ENCODE results near the gene PODNL1. TPM values are rescaled to one million over a fixed set of nuclear protein-coding genes. Genes with fewer than 3 reads are reported as not detected.

Gene PODNL1
- total and polyA plus RNA-seq, 2 of the 8 experiments (the other 6 are each of a cell fraction or from before 2014, with no cell fraction given) = 1.0 to 1.5 TPM

GRCh38 chr19:13934785-13935109 lies 3.5 kb downstream of the PODNL1 start:
- peaks cover 0 to 9% (median 0%) of the 10 kb centered on the region in 4 experiments; a peak in 2 of 8 replicates for H3K36me3 ChIP-seq (ENCODE audit: control insufficient read depth in 2 of 4, insufficient read depth in 4 of 4, low read length in 3 of 4)
- no peak overlapping the region for H3K4me3 ChIP-seq (ENCODE audit: extremely low read depth in 1 of 4, insufficient read depth in 2 of 4, low read depth in 3 of 4, low read length in 4 of 4)
- no peak overlapping the region for H3K56ac ChIP-seq (replicated peaks; ENCODE audit: insufficient read length, low read depth, low read length)
- no peak for FAIRE-seq
- H3K79me1 ChIP-seq (ENCODE audit: low read depth, low read length) = peaks cover 3% of the 10 kb centered on the region; the same call in 1 of the 2 replicates
- no peaks in the 10 kb centered on the region for H3K79me2 ChIP-seq (ENCODE audit: control insufficient read depth in 1 of 2, insufficient read depth in 2 of 2, low read length in 2 of 2)
- POLR2A ChIA-PET (ENCODE audit: partially characterized antibody) = interaction anchor here (1.1 to 5.4 kb wide), 5 partner anchors 11 to 53 kb away, joined by 3 to 39 read pairs (median 6); partner anchors contain the start of gene DCAF15
- H2BK15ac ChIP-seq (ENCODE audit: low read length) = peak overlapping the region; percentile 23; the same call in 1 of the 2 replicates
- no peak overlapping the region for H3K27ac ChIP-seq (ENCODE audit: low read depth, low read length)
- peaks cover 14% of the 10 kb centered on the region; the same call in 1 of the 2 replicates for H3K23me2 ChIP-seq (ENCODE audit: low read depth, low read length)
- H3K18ac ChIP-seq (ENCODE audit: extremely low read depth, low read length) = no peak overlapping the region
- H3K4me1 ChIP-seq (replicated peaks in 1 of 4; ENCODE audit: control insufficient read depth in 3 of 4, insufficient read depth in 4 of 4, low read length in 3 of 4) = peaks cover 3 to 40% (median 19%) of the 10 kb centered on the region in 4 experiments
- no peak for DNase-seq (ENCODE audit: low read depth in 1 of 2, low spot score in 2 of 2)
- no peak overlapping the region for H4K5ac ChIP-seq (ENCODE audit: insufficient read length, low read depth, low read length)
- H3K9ac ChIP-seq (replicated peaks in 1 of 4; ENCODE audit: extremely low read depth in 1 of 4, low read depth in 3 of 4, low read length in 3 of 4) = peak overlapping the region in 1 of 4 experiments; percentile 25; a peak in 1 of 7 replicates
- H2BK5ac ChIP-seq (ENCODE audit: low read depth, low read length) = 0 out of 2 replicates have a peak overlapping the region, but pooled peaks have one; percentile 15
- peak overlapping the region; percentile 28; the same call in 1 of the 2 replicates for H2AK5ac ChIP-seq (ENCODE audit: low read depth, low read length)
- H3K23ac ChIP-seq (ENCODE audit: insufficient read length) = peak overlapping the region; percentile 2
- peaks cover 0 to 6% of the 10 kb centered on the region in 2 experiments for H4K20me1 ChIP-seq (replicated peaks in 1 of 2; ENCODE audit: control insufficient read depth in 1 of 2, insufficient read depth in 2 of 2, low read length in 2 of 2)
- H3K27me3 ChIP-seq (replicated peaks in 1 of 4; ENCODE audit: control insufficient read depth in 3 of 4, extremely low read depth in 1 of 4, insufficient read depth in 3 of 4, low read length in 3 of 4) = peaks cover 0 to 2% (median 0%) of the 10 kb centered on the region in 4 experiments; a peak in 1 of 7 replicates
- H2BK20ac ChIP-seq (ENCODE audit: low read length) = no peak overlapping the region
- no peak overlapping the region for H2BK120ac ChIP-seq (replicated peaks; ENCODE audit: low read depth, low read length)
- H4K91ac ChIP-seq (replicated peaks; ENCODE audit: insufficient read length, low read length) = no peak overlapping the region
- H2AFZ ChIP-seq (ENCODE audit: low read length) = no peak overlapping the region
- TF ChIP-seq KDM1A (IDR thresholded peaks at IDR 0.05; ENCODE audit: borderline replicate concordance, low read length) (no peak), KDM5A (IDR thresholded peaks at IDR 0.05; ENCODE audit: low read length) (no peak), TBP (IDR thresholded peaks at IDR 0.05; ENCODE audit: low read depth, low read length) (no peak), POLR2A (IDR thresholded peaks at IDR 0.05; ENCODE audit: control extremely low read depth in 1 of 2, low read depth in 2 of 2, low read length in 2 of 2) (no peak), BACH1 (IDR thresholded peaks at IDR 0.05; ENCODE audit: low read length) (no peak), MAX (IDR thresholded peaks at IDR 0.05) (no peak), SRF (IDR thresholded peaks at IDR 0.05; ENCODE audit: low read depth, low read length) (no peak), ASH2L (IDR thresholded peaks at IDR 0.05; ENCODE audit: low read length) (no peak), PHF8 (conservative IDR thresholded peaks at IDR 0.05; ENCODE audit: low read depth, low read length) (no peak), KDM4A (IDR thresholded peaks at IDR 0.05; ENCODE audit: low read depth, low read length, severe bottlenecking) (no peak), POU5F1 (IDR thresholded peaks at IDR 0.05; ENCODE audit: low read depth, low read length) (no peak), E2F6 (IDR thresholded peaks at IDR 0.05) (no peak)
- peak overlapping the region; percentile 28 for H3K4ac ChIP-seq (replicated peaks; ENCODE audit: insufficient read length, low read depth, low read length)
- CTCF ChIA-PET (ENCODE audit: partially characterized antibody) = interaction anchor here (0.6 to 2.9 kb wide), 11 partner anchors 13 to 137 kb away, joined by 3 to 19 read pairs (median 5); partner anchors contain the start of genes MISP3 and PALM3
- peak overlapping the region; percentile 63; the same call in 1 of the 2 replicates for H2BK12ac ChIP-seq (ENCODE audit: low read depth, low read length)
- H3K14ac ChIP-seq (ENCODE audit: insufficient read length) = no peak overlapping the region
- no peak overlapping the region for H3K4me2 ChIP-seq (ENCODE audit: insufficient read depth in 1 of 2, low read depth in 2 of 2, low read length in 2 of 2)
- H4K8ac ChIP-seq (ENCODE audit: extremely low read depth, insufficient read depth, low read length) = no peak overlapping the region
- 79% methylated on average over 2 of the region's 2 CpGs; no CpG with 5 or more reads in 1 of the 2 experiments for WGBS, 2 experiments (ENCODE audit: extremely low coverage in 1 of 2, insufficient coverage in 1 of 2, insufficient read length in 1 of 2, insufficient replicate concordance in 2 of 2, low coverage in 1 of 2, low lambda C conversion rate in 2 of 2, missing lambda C conversion rate in 1 of 2)
- no peaks in the 10 kb centered on the region for H3K9me3 ChIP-seq (ENCODE audit: insufficient read depth in 2 of 2, low read depth in 1 of 2, low read length in 1 of 2)

Data from H1 (cell line).